Measurements from ENCODE around the gene LOXL3. TPM values are rescaled to one million over a fixed set of nuclear protein-coding genes. Genes with fewer than 3 reads are reported as not detected.

Gene LOXL3
- total RNA-seq, 1 donor from 2014 or later, result 112 TPM

- H3K9me3 Mint-ChIP-seq (ENCODE audit: low read depth), result no peaks in the 10 kb centered on the region
- H3K27me3 Mint-ChIP-seq (ENCODE audit: low read depth), result peaks cover 34% of the 10 kb centered on the region
- no peak for DNase-seq (ENCODE audit: low spot score)
- H3K4me3 Mint-ChIP-seq (ENCODE audit: unreplicated experiment), result peak overlapping the region; percentile 100
- H3K4me1 Mint-ChIP-seq (ENCODE audit: low read depth), result peaks cover 47% of the 10 kb centered on the region
- no peak for TF ChIP-seq CTCF (IDR thresholded peaks at IDR 0.05)
- H3K27ac Mint-ChIP-seq (ENCODE audit: unreplicated experiment), result peak overlapping the region; percentile 100
- H3K36me3 Mint-ChIP-seq (ENCODE audit: low read depth), result peaks cover 14% of the 10 kb centered on the region
Observed at GRCh38 chr2:74507926-74508520, 45.7 kb downstream of the LOXL3 start.

GRCh38 chr2:74507145-74507925 is 46.4 kb downstream of the LOXL3 start, which contains the start of gene PCGF1:
TSS of gene PCGF1 (minus strand) at chr2:74507695. CDS start at chr2:74507668, 27 bp downstream.
- peak within 1 kb of the TSS; percentile 100 for H3K27ac Mint-ChIP-seq (ENCODE audit: unreplicated experiment)

GRCh38 chr2:74505448-74506246 is 48.1 kb downstream of the LOXL3 start:
- H3K27me3 Mint-ChIP-seq (ENCODE audit: low read depth), result peaks cover 15% of the 10 kb centered on the region
- TF ChIP-seq CTCF (IDR thresholded peaks at IDR 0.05), result no peak
- H3K27ac Mint-ChIP-seq (ENCODE audit: unreplicated experiment), result peak overlapping the region; percentile 8
- DNase-seq (ENCODE audit: low spot score), result no peak
- H3K36me3 Mint-ChIP-seq (ENCODE audit: low read depth), result peaks cover 14% of the 10 kb centered on the region
- peak overlapping the region; percentile 100 for H3K4me3 Mint-ChIP-seq (ENCODE audit: unreplicated experiment)
- no peaks in the 10 kb centered on the region for H3K9me3 Mint-ChIP-seq (ENCODE audit: low read depth)
- H3K4me1 Mint-ChIP-seq (ENCODE audit: low read depth), result peaks cover 60% of the 10 kb centered on the region

More at GRCh38 chr2:74507145-74507925, 46.4 kb downstream of the LOXL3 start, which contains the start of gene PCGF1:
- Mint-ChIP-seq H3K9me3 (ENCODE audit: low read depth) (no peaks in the 10 kb centered on the region), H3K36me3 (ENCODE audit: low read depth) (peaks cover 14% of the 10 kb centered on the region), H3K4me1 (ENCODE audit: low read depth) (peaks cover 52% of the 10 kb centered on the region), H3K4me3 (ENCODE audit: unreplicated experiment) (peak within 1 kb of the TSS; percentile 100), H3K27me3 (ENCODE audit: low read depth) (peaks cover 28% of the 10 kb centered on the region)
- peak; percentile 72 for TF ChIP-seq CTCF (IDR thresholded peaks at IDR 0.05)
- DNase-seq (ENCODE audit: low spot score), result no peak

DNA sequence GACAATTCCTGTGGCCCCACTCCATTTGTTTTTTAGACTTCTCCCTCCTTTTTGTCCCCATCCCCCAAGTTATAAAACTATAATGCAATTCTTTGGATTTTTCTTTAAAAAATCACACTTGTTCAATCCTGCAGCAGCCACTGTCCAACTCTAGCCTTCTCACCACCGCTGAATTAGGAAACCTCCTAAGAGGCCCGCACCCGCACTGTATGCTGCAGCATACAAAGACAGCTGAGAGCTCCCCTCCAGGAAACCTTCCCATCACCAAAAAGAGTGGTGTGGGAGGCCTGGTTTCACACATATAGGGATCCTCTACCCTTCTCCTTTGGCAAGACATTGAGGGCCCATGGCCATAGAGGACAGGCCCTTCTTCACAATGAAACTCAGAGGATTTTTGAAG is 49.2 kb downstream of the LOXL3 start:
- no peaks in the 10 kb centered on the region for H3K9me3 Mint-ChIP-seq (ENCODE audit: low read depth)
- TF ChIP-seq CTCF (IDR thresholded peaks at IDR 0.05), result no peak
- H3K27ac Mint-ChIP-seq (ENCODE audit: unreplicated experiment), result peak overlapping the region; percentile 84
- peaks cover 10% of the 10 kb centered on the region for H3K27me3 Mint-ChIP-seq (ENCODE audit: low read depth)
- peaks cover 14% of the 10 kb centered on the region for H3K36me3 Mint-ChIP-seq (ENCODE audit: low read depth)
- no peak for DNase-seq (ENCODE audit: low spot score)
- peak overlapping the region; percentile 71 for H3K4me3 Mint-ChIP-seq (ENCODE audit: unreplicated experiment)
- peaks cover 60% of the 10 kb centered on the region for H3K4me1 Mint-ChIP-seq (ENCODE audit: low read depth)
